Effector memory CD8-positive, alpha-beta T cell (primary cell): ENCODE data around the gene C11orf24.
"Not testable (repeated sequence)": the region's sequence is repeated elsewhere in the genome, so short reads cannot be mapped to it uniquely, and the experiment has no call there.

Source experiments
- ATAC-seq: fragments of 150-1000 bp; cut with Tn5 transposase; replicated peaks from 2 replicates; pipeline ENCODE4 v1.10.0; 2021; ENCODE audit warnings: mild to moderate bottlenecking, moderate library complexity
- DNase-seq, 3 experiments: peaks; one replicate each; pipeline ENCODE4 v3.0.0; 2021
- H3K27ac Mint-ChIP-seq, 2 donors: one replicate each; pipeline ENCODE4 v1.8.0; 2022; ENCODE audit warnings: mild to moderate bottlenecking in 2 of 2, mixed read lengths in 2 of 2, moderate library complexity in 2 of 2
- H3K27me3 Mint-ChIP-seq, 2 donors: one replicate each; pipeline ENCODE4 v1.8.0; 2022; ENCODE audit warnings: mixed read lengths in 2 of 2
- H3K36me3 Mint-ChIP-seq: one replicate; pipeline ENCODE4 v1.8.0; 2022; ENCODE audit warnings: mild to moderate bottlenecking, moderate library complexity, mixed read lengths; ENCODE audit not compliant: insufficient read depth
- H3K4me1 Mint-ChIP-seq, 2 donors: one replicate each; pipeline ENCODE4 v1.8.0; 2022; ENCODE audit warnings: low read depth in 2 of 2, mixed read lengths in 2 of 2
- H3K4me3 Mint-ChIP-seq, 2 donors: one replicate each; pipeline ENCODE4 v1.8.0; 2022; ENCODE audit warnings: mild to moderate bottlenecking in 2 of 2, mixed read lengths in 2 of 2, moderate library complexity in 2 of 2
- H3K9me3 Mint-ChIP-seq, 2 donors: one replicate each; pipeline ENCODE4 v1.8.0; 2022; ENCODE audit warnings: mixed read lengths in 2 of 2

Gene C11orf24

DNA sequence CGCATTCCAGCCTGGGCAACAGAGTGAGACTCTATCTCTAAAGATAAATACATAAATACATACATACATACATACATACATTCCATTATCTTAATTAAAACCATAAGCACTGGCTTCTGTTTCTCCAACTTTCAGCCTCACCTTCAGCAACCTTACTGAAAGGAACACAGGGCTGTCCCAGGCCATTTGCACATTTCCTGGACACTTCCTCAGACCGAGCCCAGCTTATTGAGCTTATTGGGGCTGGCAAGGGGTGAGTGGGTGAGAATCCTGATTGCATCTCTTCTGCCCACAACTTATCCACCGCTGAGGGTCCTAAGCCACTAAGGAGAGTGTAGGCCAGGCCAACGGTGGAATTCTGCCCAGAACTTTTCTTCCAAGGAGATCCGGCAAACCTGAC is 24.2 kb upstream of the C11orf24 start:
- ATAC-seq (no peak), DNase-seq (no peak)
- no peak overlapping the region for H3K27ac Mint-ChIP-seq
- no peak overlapping the region for H3K4me3 Mint-ChIP-seq
- H3K27me3 Mint-ChIP-seq = peaks cover 0 to 15% of the 10 kb centered on the region in 2 donors
- H3K36me3 Mint-ChIP-seq = no peaks in the 10 kb centered on the region
- peaks cover 0 to 1% of the 10 kb centered on the region in 2 donors for H3K4me1 Mint-ChIP-seq
- H3K9me3 Mint-ChIP-seq = no peaks in the 10 kb centered on the region

DNA sequence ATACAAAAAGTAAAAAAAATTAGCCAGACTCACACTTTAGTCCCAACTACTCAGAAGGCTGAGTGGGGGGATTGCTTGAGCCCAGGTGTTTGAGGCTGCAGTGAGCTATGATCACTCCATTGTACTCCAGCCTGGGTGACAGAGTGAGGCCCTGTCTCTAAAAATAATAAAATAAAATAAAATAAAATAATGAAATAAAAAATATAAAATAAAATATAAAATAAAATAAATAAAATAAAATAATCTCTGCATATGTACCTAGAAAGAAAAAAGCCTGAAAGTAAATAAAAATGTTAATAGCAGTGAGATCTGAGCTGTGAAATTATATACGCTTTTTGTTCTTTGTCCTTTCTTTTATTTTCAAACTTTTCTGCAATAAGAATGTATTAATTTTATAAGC is 23.5 kb upstream of the C11orf24 start:
- DNase-seq = no peak
- peaks cover 0 to 15% of the 10 kb centered on the region in 2 donors for H3K27me3 Mint-ChIP-seq
- H3K36me3 Mint-ChIP-seq = no peaks in the 10 kb centered on the region
- no peak overlapping the region for H3K27ac Mint-ChIP-seq
- peaks cover 0 to 1% of the 10 kb centered on the region in 2 donors for H3K4me1 Mint-ChIP-seq
- no peak overlapping the region for H3K4me3 Mint-ChIP-seq
- no peak for ATAC-seq
- H3K9me3 Mint-ChIP-seq = no peaks in the 10 kb centered on the region

DNA sequence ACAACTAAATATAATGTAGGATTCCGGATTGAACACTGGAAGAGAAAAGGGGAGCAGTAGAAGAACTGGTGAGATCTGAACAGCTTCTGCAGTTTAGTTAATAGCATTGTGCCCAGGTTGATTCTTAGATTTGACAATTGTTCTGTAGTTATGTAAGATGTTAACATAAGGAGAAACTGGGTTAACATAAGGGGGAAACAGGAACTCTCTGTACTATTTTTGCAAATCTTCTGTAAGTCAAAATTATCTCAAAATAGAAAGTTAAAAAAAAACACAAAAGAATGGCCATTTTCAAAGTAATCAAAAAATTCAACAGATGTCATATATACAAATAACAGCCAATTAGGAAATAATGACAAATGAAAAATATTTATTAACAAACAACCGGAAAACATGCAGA is 21.9 kb upstream of the C11orf24 start:
- Mint-ChIP-seq H3K4me1 (peaks cover 0 to 1% of the 10 kb centered on the region in 2 donors), H3K36me3 (no peaks in the 10 kb centered on the region), H3K9me3 (no peaks in the 10 kb centered on the region), H3K27me3 (peaks cover 0 to 8% of the 10 kb centered on the region in 2 donors), H3K4me3 (no peak overlapping the region), H3K27ac (no peak overlapping the region)
- ATAC-seq (no peak), DNase-seq (no peak)

DNA sequence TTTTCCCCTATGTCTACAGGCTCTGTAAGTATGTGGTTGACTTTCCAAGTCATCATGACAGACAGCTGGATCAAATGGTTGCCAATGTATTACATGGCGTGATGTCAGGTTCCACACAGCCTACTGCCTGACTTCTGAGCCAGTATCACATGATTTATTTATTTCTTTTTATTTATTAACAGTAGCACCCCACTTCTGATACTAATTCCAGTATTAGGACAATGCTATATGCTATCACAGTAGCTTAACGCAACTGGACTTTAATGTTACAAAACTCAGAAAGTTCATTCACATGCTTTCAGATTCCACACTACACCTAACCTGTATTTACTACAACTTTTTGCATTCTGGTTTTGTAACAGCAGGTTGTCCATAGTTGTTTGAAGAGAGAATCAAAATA is 17.7 kb upstream of the C11orf24 start:
- no peak overlapping the region for H3K27ac Mint-ChIP-seq
- H3K9me3 Mint-ChIP-seq = no peaks in the 10 kb centered on the region
- ATAC-seq (no peak), DNase-seq (no peak)
- H3K27me3 Mint-ChIP-seq = peaks cover 0 to 18% of the 10 kb centered on the region in 2 donors
- no peaks in the 10 kb centered on the region for H3K36me3 Mint-ChIP-seq
- no peaks in the 10 kb centered on the region for H3K4me1 Mint-ChIP-seq
- H3K4me3 Mint-ChIP-seq = no peak overlapping the region

DNA sequence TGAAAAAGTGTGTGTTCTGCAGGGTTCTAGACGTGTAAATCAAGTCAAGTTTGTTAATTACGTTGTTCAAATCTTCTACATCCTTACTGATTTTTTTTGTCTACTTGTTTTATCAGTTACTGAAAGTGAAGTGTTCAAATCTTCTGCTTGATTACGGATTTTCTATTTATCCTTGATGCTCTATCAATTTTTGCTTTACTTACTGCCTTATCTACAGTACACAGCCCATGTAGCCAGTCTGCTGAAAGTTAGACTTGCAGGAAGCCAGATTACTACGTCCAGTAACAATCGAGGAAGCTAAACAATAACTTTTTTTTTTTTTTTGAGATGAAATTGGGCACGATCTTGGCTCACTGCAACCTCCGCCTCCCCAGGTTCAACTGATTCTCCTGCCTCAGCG is 15.6 kb upstream of the C11orf24 start:
- Mint-ChIP-seq H3K27me3 (peaks cover 0 to 21% of the 10 kb centered on the region in 2 donors), H3K36me3 (no peaks in the 10 kb centered on the region), H3K4me3 (no peak overlapping the region), H3K27ac (no peak overlapping the region), H3K4me1 (peaks cover 9% of the 10 kb centered on the region in 2 donors), H3K9me3 (no peaks in the 10 kb centered on the region)
- no peak for ATAC-seq
- DNase-seq = no peak

DNA sequence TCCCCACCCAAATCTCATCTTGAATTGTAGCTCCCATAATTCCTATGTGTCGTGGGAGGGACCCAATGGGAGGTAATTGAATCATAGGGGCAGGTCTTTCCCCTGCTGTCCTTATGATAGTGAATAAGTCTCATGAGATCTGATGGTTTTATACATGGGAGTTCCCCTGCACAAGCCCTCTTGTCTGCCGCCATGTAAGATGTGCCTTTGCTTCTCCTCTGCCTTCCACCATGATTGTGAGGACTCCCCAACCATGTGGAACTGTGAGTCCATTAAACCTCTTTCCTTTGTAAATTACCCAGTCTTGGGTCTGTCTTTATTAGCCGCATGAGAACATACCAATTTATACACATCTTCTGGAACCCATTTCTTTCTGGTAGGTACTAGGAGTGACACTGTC is 12.8 kb upstream of the C11orf24 start:
- H3K27ac Mint-ChIP-seq, DNase-seq, ATAC-seq, H3K4me3 Mint-ChIP-seq, H3K36me3 Mint-ChIP-seq, H3K9me3 Mint-ChIP-seq: not testable (repeated sequence)
- Mint-ChIP-seq H3K4me1 (peaks cover 17 to 20% of the 10 kb centered on the region in 2 donors), H3K27me3 (peaks cover 0 to 21% of the 10 kb centered on the region in 2 donors)

DNA sequence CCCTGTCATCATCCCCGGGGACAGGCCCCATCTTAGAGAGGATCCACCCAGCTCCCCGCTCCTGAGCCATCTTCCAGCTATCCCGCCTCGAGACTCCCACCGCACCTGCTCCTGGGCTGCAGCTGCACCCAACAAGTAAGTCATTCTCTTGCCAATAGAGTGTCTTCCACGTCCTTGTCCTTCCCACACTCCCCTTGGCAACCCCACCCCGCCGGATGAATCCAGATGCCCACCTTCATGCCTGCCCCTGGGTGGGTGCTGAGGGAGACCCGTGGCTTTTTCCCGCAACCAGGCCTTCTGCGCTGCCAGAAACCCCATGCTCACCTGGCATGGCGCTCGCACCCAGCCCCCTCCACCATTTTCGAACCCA is 11.1 kb upstream of the C11orf24 start:
- DNase-seq = no peak
- H3K9me3 Mint-ChIP-seq = no peaks in the 10 kb centered on the region
- no peak for ATAC-seq
- H3K4me3 Mint-ChIP-seq = peak overlapping the region; percentile 36 to 61
- H3K4me1 Mint-ChIP-seq = peaks cover 17 to 21% of the 10 kb centered on the region in 2 donors
- peaks cover 0 to 14% of the 10 kb centered on the region in 2 donors for H3K27me3 Mint-ChIP-seq
- no peaks in the 10 kb centered on the region for H3K36me3 Mint-ChIP-seq
- H3K27ac Mint-ChIP-seq = peak overlapping the region in 1 of 2 donors; percentile 73

DNA sequence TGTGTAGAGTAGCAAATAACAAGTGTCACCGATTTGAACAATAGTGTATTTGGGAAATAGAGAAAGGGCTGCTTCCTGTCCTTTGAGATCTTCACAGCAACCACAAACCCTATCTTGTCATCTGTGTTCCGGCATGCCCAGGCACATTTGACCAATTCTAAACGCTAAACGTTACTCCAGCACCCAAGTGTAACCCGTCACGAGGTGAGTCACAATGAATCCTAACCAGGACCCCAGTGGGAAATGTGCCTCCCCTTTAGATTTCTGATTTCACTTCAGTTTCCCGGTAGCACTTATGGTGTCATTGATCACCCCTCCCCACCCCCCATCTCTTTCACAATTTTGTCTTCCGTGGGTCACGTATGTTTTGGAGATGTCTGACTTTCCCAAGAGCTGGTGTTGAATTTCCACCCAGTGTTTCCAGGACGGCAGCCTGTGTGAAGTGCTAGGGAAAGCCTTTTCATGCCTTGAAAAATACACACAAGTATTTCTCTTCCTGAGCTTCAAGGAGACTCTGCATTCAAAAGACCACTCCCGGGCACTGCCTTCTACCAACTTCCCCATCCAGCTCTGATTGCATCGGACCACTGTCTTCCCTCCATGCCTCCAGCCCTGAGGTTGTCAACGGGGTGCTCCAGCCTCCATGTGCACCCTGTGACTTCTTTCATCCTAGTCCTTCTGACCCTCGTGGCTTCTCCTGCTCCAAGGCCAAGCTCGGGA is 10.5 kb upstream of the C11orf24 start:
- Mint-ChIP-seq H3K4me3 (peak overlapping the region; percentile 36 to 61), H3K4me1 (peaks cover 17 to 21% of the 10 kb centered on the region in 2 donors), H3K9me3 (no peaks in the 10 kb centered on the region), H3K27me3 (peaks cover 0 to 9% of the 10 kb centered on the region in 2 donors), H3K27ac (peak overlapping the region; percentile 7 to 73), H3K36me3 (no peaks in the 10 kb centered on the region)
- ATAC-seq = peak; percentile 71
- DNase-seq = no peak

DNA sequence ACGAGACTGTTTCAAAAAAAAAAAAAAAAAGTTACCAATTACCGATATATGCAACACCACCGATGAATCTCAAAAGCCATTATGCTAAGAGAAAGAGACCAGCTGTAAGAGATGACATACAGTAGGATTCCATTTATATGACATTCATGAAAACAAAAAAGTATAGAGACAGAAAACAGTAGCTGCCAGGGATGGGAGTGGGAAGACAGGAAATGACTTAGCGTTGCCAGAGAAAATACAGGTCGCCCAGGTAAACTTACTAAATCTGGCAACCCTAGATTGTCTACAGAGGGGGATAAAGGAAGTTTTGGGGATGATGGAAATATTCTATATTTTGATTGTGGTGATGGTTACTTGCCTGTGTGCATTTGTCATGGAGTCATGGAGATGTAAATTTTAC is 7.9 kb upstream of the C11orf24 start:
- peaks cover 0 to 5% of the 10 kb centered on the region in 2 donors for H3K27me3 Mint-ChIP-seq
- no peak for ATAC-seq
- H3K9me3 Mint-ChIP-seq = no peaks in the 10 kb centered on the region

DNA sequence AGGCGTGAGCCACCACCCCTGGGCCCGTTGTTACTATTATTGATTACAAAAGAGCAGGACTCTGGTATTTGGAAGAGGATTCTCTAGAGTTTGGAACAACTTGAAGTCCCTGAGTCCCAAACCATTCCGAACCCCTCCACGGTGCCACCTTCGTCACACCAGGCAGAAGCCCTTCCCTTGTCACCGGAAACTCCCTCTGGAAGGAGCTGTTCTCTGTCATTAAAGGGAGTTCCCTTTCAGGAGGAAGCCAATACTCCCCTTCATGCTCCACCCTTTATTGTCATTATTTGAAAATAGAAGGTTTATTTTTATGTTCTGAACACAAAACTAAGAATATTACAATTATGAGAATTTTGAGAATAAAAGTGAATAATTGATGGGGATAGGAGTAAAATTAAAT is 5.1 kb upstream of the C11orf24 start:
- Mint-ChIP-seq H3K27me3 (no peaks in the 10 kb centered on the region), H3K27ac (no peak overlapping the region), H3K4me1 (peaks cover 11 to 12% of the 10 kb centered on the region in 2 donors), H3K9me3 (no peaks in the 10 kb centered on the region), H3K4me3 (no peak overlapping the region), H3K36me3 (peaks cover 14% of the 10 kb centered on the region)
- ATAC-seq (no peak), DNase-seq (no peak)

More for the DNA sequence above, 7.9 kb upstream of the C11orf24 start:
- peaks cover 17 to 21% of the 10 kb centered on the region in 2 donors for H3K4me1 Mint-ChIP-seq
- no peak overlapping the region for H3K4me3 Mint-ChIP-seq
- no peak overlapping the region for H3K27ac Mint-ChIP-seq
- no peaks in the 10 kb centered on the region for H3K36me3 Mint-ChIP-seq
- no peak for DNase-seq

DNA sequence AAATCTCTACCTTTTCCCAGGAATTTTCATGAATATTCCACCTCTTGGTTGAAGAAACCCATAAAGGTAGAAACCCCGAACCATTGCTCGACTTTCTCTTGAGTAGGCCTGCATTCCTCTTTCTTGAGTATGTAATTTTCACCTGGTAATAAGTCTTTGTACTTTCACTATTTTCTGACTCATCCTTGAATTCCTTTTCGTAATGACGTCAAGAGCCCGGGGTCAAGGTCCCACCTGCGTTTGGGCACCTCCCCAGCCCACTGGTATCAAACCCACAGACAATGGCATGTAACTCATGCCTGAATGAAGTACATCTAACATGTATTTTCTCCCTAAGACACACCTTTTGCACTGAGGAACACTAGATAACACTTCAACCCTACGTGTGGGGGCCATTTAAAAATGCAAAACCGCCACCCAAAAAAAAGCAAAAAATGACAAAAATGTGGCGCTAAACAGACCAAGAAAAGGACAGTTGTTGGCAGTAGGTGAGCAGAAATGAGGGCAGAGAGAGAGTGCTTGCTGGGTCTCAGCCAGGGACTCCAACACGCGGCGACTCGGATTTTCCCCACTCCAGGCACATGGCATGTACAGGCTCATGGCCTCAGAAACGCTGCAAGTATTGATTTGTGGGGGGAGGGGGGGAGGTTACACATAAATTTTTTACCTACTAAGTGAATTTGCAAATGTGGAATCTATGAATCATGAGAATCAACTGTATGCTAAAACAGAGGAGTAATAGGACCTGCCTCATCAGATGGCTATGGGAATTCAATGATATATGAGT is 4.1 kb upstream of the C11orf24 start:
- Mint-ChIP-seq H3K4me1 (peaks cover 15% of the 10 kb centered on the region in 2 donors), H3K4me3 (no peak overlapping the region), H3K27ac (no peak overlapping the region), H3K9me3 (no peaks in the 10 kb centered on the region), H3K36me3 (peaks cover 24% of the 10 kb centered on the region), H3K27me3 (no peaks in the 10 kb centered on the region)
- DNase-seq (no peak), ATAC-seq (no peak)

DNA sequence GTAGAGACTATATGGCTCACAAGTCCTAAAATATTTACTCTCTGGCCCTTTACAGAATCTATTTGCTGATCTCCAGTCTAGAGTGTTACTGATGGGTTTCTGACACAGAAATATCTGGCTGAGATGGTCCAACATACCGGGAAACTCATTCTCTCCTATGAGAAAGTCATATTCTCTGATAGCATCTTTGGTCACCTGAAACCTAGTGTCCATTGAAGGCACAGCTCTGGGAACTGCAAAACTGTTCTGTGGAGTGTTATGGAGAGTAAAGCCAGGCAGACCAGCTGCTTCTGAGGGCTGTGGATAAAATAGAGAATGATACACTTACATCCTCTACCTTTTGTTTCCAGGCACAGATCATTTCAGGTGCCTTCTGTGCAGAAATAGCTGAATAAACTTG is 2.5 kb upstream of the C11orf24 start:
- H3K4me3 Mint-ChIP-seq = peak overlapping the region in 1 of 2 donors; percentile 51
- H3K36me3 Mint-ChIP-seq = peaks cover 24% of the 10 kb centered on the region
- H3K9me3 Mint-ChIP-seq = no peaks in the 10 kb centered on the region
- DNase-seq (no peak), ATAC-seq (no peak)
- H3K4me1 Mint-ChIP-seq = peaks cover 25 to 27% of the 10 kb centered on the region in 2 donors
- H3K27me3 Mint-ChIP-seq = no peaks in the 10 kb centered on the region
- H3K27ac Mint-ChIP-seq = peak overlapping the region in 1 of 2 donors; percentile 39

DNA sequence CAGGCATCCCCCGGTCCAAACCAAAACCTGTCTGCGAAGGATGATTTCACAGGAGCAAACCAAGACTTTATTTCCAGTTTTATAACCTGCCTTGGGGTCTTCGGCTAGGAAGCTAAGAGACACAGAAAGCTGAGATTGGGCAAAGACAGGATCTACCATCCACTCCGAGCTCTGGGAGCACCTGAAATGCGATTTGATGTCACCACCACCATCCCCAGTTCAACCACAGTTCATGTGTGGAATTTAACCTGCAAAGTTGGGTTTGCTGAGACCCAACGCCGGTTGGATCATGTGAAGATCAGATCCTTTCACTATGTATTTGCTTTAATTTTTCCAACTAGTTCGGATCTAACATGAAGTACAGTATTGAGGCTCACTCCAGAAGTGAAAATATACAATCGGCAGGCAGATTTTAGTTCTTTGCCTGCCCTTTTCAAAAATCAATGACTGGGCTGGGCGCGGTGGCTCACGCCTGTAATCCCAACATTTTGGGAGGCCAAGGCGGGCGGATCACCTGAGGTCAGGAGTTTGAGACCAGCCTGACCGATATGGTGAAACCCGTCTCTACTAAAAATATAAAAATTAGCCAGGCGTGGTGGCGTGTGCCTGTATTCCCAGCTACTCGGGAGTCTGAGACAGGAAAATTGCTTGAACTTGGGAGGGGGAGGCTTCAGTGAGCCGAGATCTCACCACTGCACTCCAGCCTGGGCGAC is 1.4 kb upstream of the C11orf24 start:
- Mint-ChIP-seq H3K4me3 (no peak overlapping the region), H3K36me3 (peaks cover 24% of the 10 kb centered on the region)

More for the DNA sequence above, 1.4 kb upstream of the C11orf24 start:
- Mint-ChIP-seq H3K27me3 (no peaks in the 10 kb centered on the region), H3K4me1 (peaks cover 28 to 35% of the 10 kb centered on the region in 2 donors), H3K27ac (peak overlapping the region in 1 of 2 donors; percentile 98), H3K9me3 (no peaks in the 10 kb centered on the region)
- no peak for DNase-seq
- no peak for ATAC-seq
